ENCODE measurements around the gene RING1. TPM values are rescaled to one million over a fixed set of nuclear protein-coding genes. Genes with fewer than 3 reads are reported as not detected.

RING1 gene
- polyA plus RNA-seq, 4 donors = 52.8 to 70.6 (median 56.2) TPM

- DNase-seq (ENCODE audit: low read depth in 4 of 4, low spot score in 3 of 4) = no peak
These were observed 29.4 kb downstream of the RING1 start for GRCh38 chr6:33237741-33238140.

GRCh38 chr6:33241968-33242367 lies 33.7 kb downstream of the RING1 start:
- no peak for DNase-seq (ENCODE audit: low read depth in 4 of 4, low spot score in 3 of 4)

- DNase-seq (ENCODE audit: low read depth in 4 of 4, low spot score in 3 of 4) = no peak
These were observed 35.2 kb downstream of the RING1 start for GRCh38 chr6:33243476-33243875.

GRCh38 chr6:33247977-33248642 lies 39.8 kb downstream of the RING1 start:
- DNase-seq (ENCODE audit: low read depth in 4 of 4, low spot score in 3 of 4) = peak; percentile 80 to 81 (median 80)

GRCh38 chr6:33248643-33248931 lies 40.3 kb downstream of the RING1 start:
- no peak for DNase-seq (ENCODE audit: low read depth in 4 of 4, low spot score in 3 of 4)

- peak; percentile 92 to 97 (median 93) for DNase-seq (ENCODE audit: low read depth in 4 of 4, low spot score in 3 of 4)
These were observed 40.8 kb downstream of the RING1 start for GRCh38 chr6:33248932-33249731.

GRCh38 chr6:33249732-33250630 lies 41.7 kb downstream of the RING1 start:
- no peak for DNase-seq (ENCODE audit: low read depth in 4 of 4, low spot score in 3 of 4)

GRCh38 chr6:33250731-33251130 lies 42.4 kb downstream of the RING1 start:
- DNase-seq (ENCODE audit: low read depth in 4 of 4, low spot score in 3 of 4) = no peak

GRCh38 chr6:33251395-33252012 lies 43.2 kb downstream of the RING1 start:
- DNase-seq (ENCODE audit: low read depth in 4 of 4, low spot score in 3 of 4) = no peak

- no peak for DNase-seq (ENCODE audit: low read depth in 4 of 4, low spot score in 3 of 4)
These were observed 44.5 kb downstream of the RING1 start for GRCh38 chr6:33252759-33253158.

GRCh38 chr6:33254591-33254990 lies 46.3 kb downstream of the RING1 start:
- no peak for DNase-seq (ENCODE audit: low read depth in 4 of 4, low spot score in 3 of 4)

GRCh38 chr6:33259032-33259431 lies 50.7 kb downstream of the RING1 start:
- no peak for DNase-seq (ENCODE audit: low read depth in 4 of 4, low spot score in 3 of 4)

Other genes starting within 250 kb of the RING1 start
- gene BRD2, start 239.9 kb upstream of the RING1 start, polyA plus RNA-seq (ENCODE audit: insufficient read length in 4 of 4) = 100 to 1,000 TPM; 274 to 342 (median 333) TPM
- 1 to 10 TPM; 4.5 to 5.7 (median 5.0) TPM for gene HLA-DOA, start 198.9 kb upstream of the RING1 start, polyA plus RNA-seq (ENCODE audit: insufficient read length in 4 of 4)
- gene HLA-DPA1, start 134.9 kb upstream of the RING1 start, polyA plus RNA-seq (ENCODE audit: insufficient read length in 4 of 4) = 10 to 100 TPM; 17.1 to 20.5 (median 18.3) TPM
- gene HLA-DPB1, start 132.5 kb upstream of the RING1 start, polyA plus RNA-seq (ENCODE audit: insufficient read length in 4 of 4) = 10 to 100 TPM; 16.7 to 20.4 (median 17.2) TPM
- gene COL11A2, start 16.0 kb upstream of the RING1 start, polyA plus RNA-seq (ENCODE audit: insufficient read length in 4 of 4) = 1 to 10 TPM; 3.0 to 6.9 (median 4.1) TPM
- 10 to 100 TPM; 47.0 to 66.5 (median 55.5) TPM for gene RXRB, start 7.8 kb upstream of the RING1 start, polyA plus RNA-seq (ENCODE audit: insufficient read length in 4 of 4)
- 100 to 1,000 TPM in 3 of 4 donors, 10 to 100 TPM in 1; 91.9 to 139 (median 116) TPM for gene SLC39A7, start 7.6 kb upstream of the RING1 start, polyA plus RNA-seq (ENCODE audit: insufficient read length in 4 of 4)
- 10 to 100 TPM; 10.7 to 29.1 (median 22.2) TPM for gene HSD17B8, start 3.8 kb upstream of the RING1 start, polyA plus RNA-seq (ENCODE audit: insufficient read length in 4 of 4)
- 10 to 100 TPM; 53.1 to 96.0 (median 75.1) TPM for gene VPS52, start 63.4 kb downstream of the RING1 start, polyA plus RNA-seq (ENCODE audit: insufficient read length in 4 of 4)
- gene RPS18, start 63.6 kb downstream of the RING1 start, polyA plus RNA-seq (ENCODE audit: insufficient read length in 4 of 4) = 1,000 to 10,000 TPM; 2,948 to 3,391 (median 3,096) TPM
- gene B3GALT4, start 68.6 kb downstream of the RING1 start, polyA plus RNA-seq (ENCODE audit: insufficient read length in 4 of 4) = 1 to 10 TPM; 2.5 to 5.0 (median 3.8) TPM
- gene WDR46, start 80.7 kb downstream of the RING1 start, polyA plus RNA-seq (ENCODE audit: insufficient read length in 4 of 4) = 10 to 100 TPM; 54.9 to 82.1 (median 59.9) TPM
- gene PFDN6, start 81.1 kb downstream of the RING1 start, polyA plus RNA-seq (ENCODE audit: insufficient read length in 4 of 4) = 10 to 100 TPM; 41.9 to 78.2 (median 75.1) TPM
- gene RGL2, start 90.4 kb downstream of the RING1 start, polyA plus RNA-seq (ENCODE audit: insufficient read length in 4 of 4) = 100 to 1,000 TPM in 2 of 4 donors, 10 to 100 TPM in 2; 96.7 to 133 (median 103) TPM
- 10 to 100 TPM; 26.9 to 49.5 (median 38.4) TPM for gene TAPBP, start 105.6 kb downstream of the RING1 start, polyA plus RNA-seq (ENCODE audit: insufficient read length in 4 of 4)
- gene ZBTB22, start 109.2 kb downstream of the RING1 start, polyA plus RNA-seq (ENCODE audit: insufficient read length in 4 of 4) = 10 to 100 TPM; 20.1 to 25.5 (median 21.4) TPM
- gene DAXX, start 114.5 kb downstream of the RING1 start, polyA plus RNA-seq (ENCODE audit: insufficient read length in 4 of 4) = 10 to 100 TPM; 45.3 to 58.9 (median 54.1) TPM
- gene KIFC1, start 183.3 kb downstream of the RING1 start, polyA plus RNA-seq (ENCODE audit: insufficient read length in 4 of 4) = 10 to 100 TPM; 35.0 to 47.3 (median 37.7) TPM
- 10 to 100 TPM; 65.4 to 87.7 (median 73.4) TPM for gene PHF1, start 202.5 kb downstream of the RING1 start, polyA plus RNA-seq (ENCODE audit: insufficient read length in 4 of 4)
- gene CUTA, start 209.6 kb downstream of the RING1 start, polyA plus RNA-seq (ENCODE audit: insufficient read length in 4 of 4) = 100 to 1,000 TPM; 150 to 250 (median 226) TPM
- 10 to 100 TPM; 20.9 to 42.3 (median 33.1) TPM for gene SYNGAP1, start 211.6 kb downstream of the RING1 start, polyA plus RNA-seq (ENCODE audit: insufficient read length in 4 of 4)
- 10 to 100 TPM in 3 of 4 donors, 1 to 10 TPM in 1; 9.2 to 17.6 (median 14.2) TPM for gene ZBTB9, start 246.1 kb downstream of the RING1 start, polyA plus RNA-seq (ENCODE audit: insufficient read length in 4 of 4)

All from left renal pelvis (tissue), 4 donors.